ENCODE measurements around the gene IFT52.

DNA sequence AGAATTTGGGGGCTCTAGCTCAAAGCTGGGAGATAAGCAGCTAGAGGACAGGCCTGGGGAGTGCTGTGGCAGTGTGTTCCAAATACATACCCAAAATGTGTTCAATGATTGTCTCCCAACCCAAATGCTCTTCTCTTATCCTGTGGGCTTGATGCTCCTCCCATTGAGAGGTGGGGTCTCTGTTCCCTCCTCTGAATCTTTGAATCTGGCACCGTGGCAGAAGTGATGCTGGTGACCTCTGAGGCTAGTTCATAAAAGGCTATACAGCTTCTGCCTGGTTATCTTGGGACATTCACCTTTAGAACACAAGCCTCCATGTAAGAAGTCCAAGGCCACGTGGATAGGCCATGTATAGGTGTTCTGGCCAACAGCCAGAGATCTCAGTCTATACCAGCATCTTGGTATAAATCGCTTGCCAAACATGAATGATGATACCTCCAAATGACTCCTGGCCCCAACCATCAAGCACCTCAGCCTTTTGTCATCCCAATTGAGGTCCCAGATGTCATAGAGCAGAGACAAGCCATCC, 60.3 kb downstream of the IFT52 start:
- no peak for TF ChIP-seq YY1 (IDR thresholded peaks at IDR 0.05; ENCODE audit: insufficient read depth, insufficient read length)
- TF ChIP-seq ZNF274 (IDR thresholded peaks at IDR 0.05; ENCODE audit: low read depth, low read length): no peak
